Gastroesophageal sphincter (tissue), 4 donors: ENCODE measurements around the gene ARHGEF16. TPM values are rescaled to one million over a fixed set of nuclear protein-coding genes. Genes with fewer than 3 reads are reported as not detected.
A peak's percentile ranks its signal among the peaks of the same experiment; 100 is the strongest.

Source experiments
- ATAC-seq: fragments of 150-250 bp; one replicate; pipeline ENCODE4 v1.9.1; 2016; ENCODE audit warnings: mild to moderate bottlenecking, moderate library complexity
- H3K27ac ChIP-seq, 4 donors: fragments of 200-600 bp; sonication (generic) in 3 of 4; 1 replicate in 3 of 4; 2 replicates in 1 of 4; pipeline ENCODE4 v1.5.1; 2016 to 2019
- H3K27me3 ChIP-seq: fragments of 200-600 bp; sonication (generic); one replicate; pipeline ENCODE4 v1.5.1; 2019
- H3K36me3 ChIP-seq, 2 donors: fragments of 200-600 bp; sonication (generic); one replicate each; pipeline ENCODE4 v1.5.1; 2019; ENCODE audit warnings: control low read depth in 1 of 2
- H3K4me1 ChIP-seq, 3 donors: fragments of 200-600 bp; sonication (generic); 1 replicate in 2 of 3; 2 replicates in 1 of 3; pipeline ENCODE4 v1.5.1; 2016 to 2019; ENCODE audit warnings: control low read depth in 2 of 3
- H3K4me3 ChIP-seq, 2 donors: fragments of 200-600 bp; sonication (generic); one replicate each; pipeline ENCODE4 v1.5.1; 2019; ENCODE audit warnings: mild to moderate bottlenecking in 1 of 2, moderate library complexity in 1 of 2
- H3K9me3 ChIP-seq, 3 donors: fragments of 200-600 bp; sonication (generic); one replicate each; pipeline ENCODE4 v1.5.1; 2017 to 2019; ENCODE audit warnings: control low read depth in 2 of 3
- EP300 ChIP-seq: sonication (generic); formaldehyde crosslinking; IDR thresholded peaks from one replicate; pipeline ENCODE4 v1.6.1; 2017; ENCODE audit warnings: antibody characterized with exemption, mild to moderate bottlenecking
- POLR2A ChIP-seq, 2 donors: fragments of 450-650 bp; IDR thresholded peaks; one replicate each; pipeline ENCODE4 v1.6.1; 2017; ENCODE audit warnings: antibody characterized with exemption in 2 of 2, mild to moderate bottlenecking in 2 of 2, moderate library complexity in 1 of 2
- POLR2AphosphoS5 ChIP-seq: sonication (generic); formaldehyde crosslinking; IDR thresholded peaks from one replicate; pipeline ENCODE4 v1.6.1; 2017; ENCODE audit warnings: antibody characterized with exemption
- WGBS, 2 donors: methylation state at CpG; one replicate each; pipeline ENCODE4 v1.1.5; 2018; ENCODE audit warnings: low coverage in 1 of 2; 5-methylcytosine and 5-hydroxymethylcytosine counted together
- total RNA-seq, 4 donors: library from RNA; depleted of rRNA; stranded (reverse); fragments of >200 nt; gene quantifications; one replicate each; pipeline ENCODE4 v1.1.0, GENCODE V29; 2016
- TF ChIP-seq, protein P1 (sequence below), 4 experiments: fragments of 200-600 bp in 2 of 4; fragments of 450-650 bp in 2 of 4; sonication (generic) in 1 of 4; IDR thresholded peaks; one replicate each; pipeline ENCODE4 v1.5.1; 2017 to 2019; ENCODE audit warnings: antibody characterized with exemption in 4 of 4, mild to moderate bottlenecking in 2 of 4, moderate library complexity in 2 of 4

ARHGEF16 gene
- total RNA-seq, 4 donors from 2014 or later: 0.54 to 2.3 (median 0.87) TPM

DNA sequence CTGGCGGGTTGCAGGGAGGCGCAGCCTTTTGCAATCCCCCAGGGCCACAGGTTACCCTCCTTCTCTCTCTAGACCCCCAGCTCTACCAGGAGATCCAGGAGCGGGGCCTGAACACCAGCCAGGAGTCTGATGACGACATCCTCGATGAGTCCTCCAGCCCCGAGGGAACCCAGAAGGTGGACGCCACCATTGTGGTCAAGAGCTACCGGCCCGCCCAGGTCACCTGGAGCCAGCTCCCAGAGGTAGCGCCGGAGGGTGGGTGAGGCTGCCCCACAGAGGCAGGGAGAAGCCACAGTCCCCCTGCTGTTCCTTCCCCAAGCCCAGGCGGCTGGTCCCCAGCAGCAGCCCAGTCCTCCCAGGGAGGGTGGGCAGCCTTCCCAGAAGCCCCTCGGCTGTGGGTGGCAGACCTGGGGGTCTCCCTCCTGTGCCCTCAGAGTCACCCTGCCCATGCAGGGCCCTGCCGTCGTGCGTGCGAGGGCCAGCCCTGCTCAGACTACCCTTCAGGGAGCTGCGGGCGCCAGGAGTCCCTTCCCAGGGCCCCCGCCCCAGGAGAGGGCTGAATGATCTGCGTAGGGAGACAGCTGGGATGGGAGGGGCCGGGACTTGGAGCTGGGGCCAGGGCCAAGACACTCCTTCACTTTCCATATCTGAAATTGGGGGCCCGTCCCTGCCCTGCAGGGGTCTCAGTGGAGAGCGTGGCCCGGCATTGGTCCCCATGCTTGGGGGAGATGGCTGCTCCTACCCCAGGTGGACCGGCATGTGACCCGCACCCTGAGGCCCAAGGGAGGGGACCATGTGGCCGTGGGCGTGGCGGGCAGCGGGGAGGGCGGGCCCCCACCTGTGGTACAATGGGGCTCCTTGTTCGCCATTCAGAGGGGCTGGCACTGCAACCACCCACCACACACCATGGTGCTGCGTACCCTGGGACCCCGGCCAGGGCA is 12.9 kb downstream of the ARHGEF16 start:
- H3K4me1 ChIP-seq: peaks cover 0 to 17% (median 0%) of the 10 kb centered on the region in 3 donors
- no peak overlapping the region for H3K4me3 ChIP-seq
- no peaks in the 10 kb centered on the region for H3K9me3 ChIP-seq
- 100% methylated on average over 2 of the region's 35 CpGs; no CpG with 5 or more reads in 1 of the 2 donors for WGBS, 2 donors
- no peak for ATAC-seq
- no peak for TF ChIP-seq POLR2A (IDR thresholded peaks at IDR 0.05)
- no peak for TF ChIP-seq EP300
- no peak for TF ChIP-seq POLR2AphosphoS5
- TF ChIP-seq, protein P1, sequence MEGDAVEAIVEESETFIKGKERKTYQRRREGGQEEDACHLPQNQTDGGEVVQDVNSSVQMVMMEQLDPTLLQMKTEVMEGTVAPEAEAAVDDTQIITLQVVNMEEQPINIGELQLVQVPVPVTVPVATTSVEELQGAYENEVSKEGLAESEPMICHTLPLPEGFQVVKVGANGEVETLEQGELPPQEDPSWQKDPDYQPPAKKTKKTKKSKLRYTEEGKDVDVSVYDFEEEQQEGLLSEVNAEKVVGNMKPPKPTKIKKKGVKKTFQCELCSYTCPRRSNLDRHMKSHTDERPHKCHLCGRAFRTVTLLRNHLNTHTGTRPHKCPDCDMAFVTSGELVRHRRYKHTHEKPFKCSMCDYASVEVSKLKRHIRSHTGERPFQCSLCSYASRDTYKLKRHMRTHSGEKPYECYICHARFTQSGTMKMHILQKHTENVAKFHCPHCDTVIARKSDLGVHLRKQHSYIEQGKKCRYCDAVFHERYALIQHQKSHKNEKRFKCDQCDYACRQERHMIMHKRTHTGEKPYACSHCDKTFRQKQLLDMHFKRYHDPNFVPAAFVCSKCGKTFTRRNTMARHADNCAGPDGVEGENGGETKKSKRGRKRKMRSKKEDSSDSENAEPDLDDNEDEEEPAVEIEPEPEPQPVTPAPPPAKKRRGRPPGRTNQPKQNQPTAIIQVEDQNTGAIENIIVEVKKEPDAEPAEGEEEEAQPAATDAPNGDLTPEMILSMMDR (IDR thresholded peaks at IDR 0.05): no peak
- H3K27me3 ChIP-seq: peaks cover 55% of the 10 kb centered on the region
- H3K27ac ChIP-seq: peak overlapping the region in 2 of 4 donors; percentile 27 to 55
- H3K36me3 ChIP-seq: no peaks in the 10 kb centered on the region

DNA sequence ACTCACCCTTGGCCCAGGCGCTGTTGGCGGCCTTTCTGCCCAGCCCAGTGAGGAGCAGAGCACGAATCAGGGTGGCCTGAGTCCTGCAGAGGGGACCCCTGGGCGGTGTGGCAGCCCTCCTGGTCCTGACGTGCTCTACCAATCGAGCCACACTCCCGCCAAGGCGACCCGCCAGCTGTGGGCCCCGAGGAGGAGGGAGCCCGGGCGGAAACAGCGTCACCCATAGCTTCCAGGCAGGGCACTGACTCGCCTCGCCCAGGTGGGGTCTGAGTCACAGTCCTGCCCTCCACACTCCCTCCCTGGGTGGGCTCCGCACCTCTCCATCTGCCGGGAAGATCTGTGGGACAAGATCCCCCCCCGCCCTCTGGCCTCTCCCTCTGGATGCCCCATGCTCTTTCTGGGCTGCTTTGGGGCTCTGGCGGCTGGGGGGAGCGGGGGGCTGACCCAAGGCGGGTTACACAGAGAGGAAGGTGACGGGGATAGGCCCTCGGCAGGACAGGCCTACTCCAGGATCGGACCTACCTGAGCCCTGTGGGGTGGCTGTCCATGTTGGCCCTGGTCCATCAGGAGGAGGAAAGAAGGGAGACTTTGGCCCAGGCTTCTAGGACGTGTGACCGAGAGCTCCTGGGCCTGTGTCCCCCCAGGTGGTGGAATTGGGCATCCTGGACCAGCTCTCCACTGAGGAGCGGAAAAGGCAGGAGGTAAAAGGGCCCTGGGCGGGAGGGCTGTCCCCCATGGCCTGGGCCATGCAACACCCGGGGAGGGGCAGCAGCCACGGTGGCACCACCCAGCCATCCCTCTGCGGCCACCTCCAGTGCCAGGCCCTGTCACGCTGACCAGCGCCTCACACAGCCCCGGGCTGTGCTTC is 14.0 kb downstream of the ARHGEF16 start:
- no peaks in the 10 kb centered on the region for H3K9me3 ChIP-seq
- peaks cover 65% of the 10 kb centered on the region for H3K27me3 ChIP-seq
- TF ChIP-seq, protein P1 (IDR thresholded peaks at IDR 0.05): no peak
- no peak for TF ChIP-seq POLR2A (IDR thresholded peaks at IDR 0.05)
- no peak for TF ChIP-seq EP300
- no peak for TF ChIP-seq POLR2AphosphoS5
- 50 to 100% methylated on average over 2 to 3 of the region's 34 CpGs for WGBS, 2 donors
- H3K27ac ChIP-seq: peak overlapping the region in 1 of 4 donors; percentile 55
- no peak for ATAC-seq
- H3K4me1 ChIP-seq: peaks cover 0 to 17% (median 0%) of the 10 kb centered on the region in 3 donors
- H3K36me3 ChIP-seq: no peaks in the 10 kb centered on the region
- H3K4me3 ChIP-seq: no peak overlapping the region

DNA sequence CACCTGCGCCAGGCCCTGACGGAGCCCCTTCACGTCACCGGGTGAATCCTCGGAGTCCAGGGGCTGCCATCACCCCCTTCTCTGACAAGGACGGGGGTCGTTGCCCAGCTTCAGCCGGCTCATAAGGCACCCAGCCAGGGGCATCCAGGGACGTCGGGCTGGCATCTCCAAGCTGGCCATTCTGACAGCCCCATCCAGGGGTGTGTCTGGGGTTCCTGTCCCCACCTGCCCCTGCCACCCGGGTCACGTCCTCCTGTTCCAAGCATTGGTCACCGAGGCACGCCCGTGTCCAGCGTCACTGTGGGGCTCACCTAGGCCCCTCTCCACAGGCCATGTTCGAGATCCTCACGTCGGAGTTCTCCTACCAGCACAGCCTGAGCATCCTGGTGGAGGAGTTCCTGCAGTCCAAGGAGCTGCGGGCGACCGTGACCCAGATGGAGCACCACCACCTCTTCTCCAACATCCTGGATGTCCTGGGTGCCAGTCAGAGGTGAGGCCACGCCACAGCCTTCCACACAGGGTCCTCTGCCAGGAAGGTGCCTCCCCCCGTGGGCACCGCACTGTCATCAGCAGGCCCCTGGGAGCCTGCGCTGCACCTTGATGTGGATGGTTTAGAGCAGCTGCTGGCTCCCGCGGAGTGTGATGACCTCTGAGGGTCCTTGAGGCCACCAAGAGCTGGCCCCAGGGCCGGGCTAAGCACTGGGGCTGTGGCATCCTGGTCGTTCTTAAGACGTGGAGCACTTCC is 14.8 kb downstream of the ARHGEF16 start:
- TF ChIP-seq EP300 (no peak), POLR2AphosphoS5 (no peak), POLR2A (IDR thresholded peaks at IDR 0.05) (no peak)
- no peak overlapping the region for H3K4me3 ChIP-seq
- peaks cover 73% of the 10 kb centered on the region for H3K27me3 ChIP-seq
- H3K36me3 ChIP-seq: no peaks in the 10 kb centered on the region
- H3K27ac ChIP-seq: no peak overlapping the region
- peaks cover 0 to 17% (median 0%) of the 10 kb centered on the region in 3 donors for H3K4me1 ChIP-seq
- WGBS, 2 donors: 100% methylated on average over 1 of the region's 31 CpGs; no CpG with 5 or more reads in 1 of the 2 donors
- ATAC-seq: no peak
- no peaks in the 10 kb centered on the region for H3K9me3 ChIP-seq

GRCh38 chr1:3469849-3470649 is 15.6 kb downstream of the ARHGEF16 start:
- TF ChIP-seq EP300: no peak
- TF ChIP-seq, protein P1 (IDR thresholded peaks at IDR 0.05): no peak
- TF ChIP-seq POLR2A (IDR thresholded peaks at IDR 0.05): no peak
- no peak for TF ChIP-seq POLR2AphosphoS5
- Histone ChIP-seq H3K4me3 (no peak overlapping the region), H3K27me3 (peaks cover 77% of the 10 kb centered on the region), H3K4me1 (peaks cover 0 to 17% (median 0%) of the 10 kb centered on the region in 3 donors), H3K36me3 (no peaks in the 10 kb centered on the region), H3K9me3 (no peaks in the 10 kb centered on the region), H3K27ac (no peak overlapping the region)
- no peak for ATAC-seq
- 85 to 86% methylated on average over 5 to 10 of the region's 17 CpGs for WGBS, 2 donors
